NCI-H1417 (cell line): ENCODE data around the gene NUMA1.

Experiments used
- DNase-seq, 3 experiments: peaks; one replicate each; lab custom pipeline; 2025; lab: John Stamatoyannopoulos, UW

Gene NUMA1

DNA sequence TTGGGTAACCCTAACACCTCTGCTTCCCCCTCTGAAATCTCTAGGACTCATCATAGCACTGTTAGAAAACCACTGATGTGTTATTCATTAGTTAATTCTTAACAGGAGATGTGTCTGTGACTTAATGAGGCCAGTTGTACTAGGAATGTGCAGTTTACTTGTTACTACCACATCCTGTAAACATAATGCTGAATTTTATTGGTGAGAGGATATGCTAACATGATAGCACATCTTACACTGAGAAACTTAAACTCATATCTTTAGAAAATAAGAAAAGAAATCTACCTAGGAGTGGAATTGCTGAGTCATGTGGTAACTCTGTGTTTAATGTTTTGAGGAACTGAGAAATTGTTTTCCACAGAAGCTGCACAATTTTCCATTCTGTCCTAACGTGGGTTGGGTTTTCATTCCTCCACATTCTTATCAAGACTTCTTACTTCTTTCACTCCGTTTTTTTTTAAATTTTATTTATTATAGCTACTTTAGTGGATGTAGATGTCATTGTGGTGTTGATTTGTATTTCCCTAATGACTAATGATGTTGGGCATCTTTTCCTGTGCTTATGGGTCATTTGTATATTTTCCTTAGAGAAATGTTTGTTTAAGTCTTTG is 117.8 kb downstream of the NUMA1 start:
- no peak for DNase-seq

DNA sequence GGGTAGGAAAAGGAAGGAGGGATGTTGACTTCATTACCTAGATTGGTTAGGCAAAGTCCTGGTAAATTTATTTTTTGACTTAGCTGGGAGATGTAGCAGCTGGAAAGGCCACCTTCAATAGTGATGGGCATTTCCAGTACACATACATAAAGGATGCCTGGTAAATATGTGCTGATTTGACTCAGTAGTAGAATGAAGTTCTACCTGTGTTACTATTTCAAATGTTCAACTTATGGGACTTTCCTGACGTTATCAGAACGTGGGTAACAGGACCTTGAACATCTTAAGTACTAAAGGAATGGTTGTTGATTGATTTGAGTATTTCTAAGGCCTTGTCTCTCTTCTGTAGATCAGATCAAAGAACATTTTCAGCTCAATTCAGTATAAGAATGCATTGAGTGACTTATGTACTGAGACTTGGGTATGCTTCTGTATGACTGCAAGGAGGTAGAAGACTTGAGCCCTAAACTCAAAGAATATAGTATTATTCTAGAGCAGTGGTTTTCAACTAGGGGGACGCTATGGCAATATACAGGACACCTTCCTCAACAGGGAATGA is 124.4 kb downstream of the NUMA1 start:
- DNase-seq, result no peak
